HepG2 (cell line): ENCODE data around the gene NFYC. TPM values are rescaled to one million over a fixed set of nuclear protein-coding genes. Genes with fewer than 3 reads are reported as not detected.

Source experiments
- CC2D1A ChIP-seq: sonication (generic); formaldehyde crosslinking; IDR thresholded peaks from 2 replicates; pipeline ENCODE4 v1.8.1; 2023; ENCODE audit warnings: mild to moderate bottlenecking, missing genetic modification reagents
- CHD4 ChIP-seq: fragments of 200-600 bp; sonication (generic); IDR thresholded peaks from 2 replicates; pipeline ENCODE4 v1.7.0; 2017; ENCODE audit warnings: mild to moderate bottlenecking, low read length, borderline replicate concordance
- CREB1 ChIP-seq, 2 experiments: fragments of 450-650 bp in 1 of 2; IDR thresholded peaks; 2 replicates each; pipeline ENCODE4 v1.6.1; 2016 to 2017; ENCODE audit warnings: control low read depth in 1 of 2, mild to moderate bottlenecking in 1 of 2, missing compliant biosample characterization in 1 of 2, missing genetic modification characterization in 1 of 2
- CREB3 ChIP-seq: sonication (generic); formaldehyde crosslinking; IDR thresholded peaks from 2 replicates; pipeline ENCODE4 v1.5.0; 2020; ENCODE audit warnings: missing genetic modification reagents
- EED ChIP-seq: sonication (generic); formaldehyde crosslinking; IDR thresholded peaks from 2 replicates; pipeline ENCODE4 v1.5.0; 2020; ENCODE audit warnings: mild to moderate bottlenecking, missing genetic modification reagents
- FOXA3 ChIP-seq: IDR thresholded peaks from 2 replicates; pipeline ENCODE4 v1.6.1; 2016; ENCODE audit warnings: missing genetic modification reagents, missing compliant biosample characterization
- HDAC1 ChIP-seq: sonication (generic); formaldehyde crosslinking; IDR thresholded peaks from 2 replicates; pipeline ENCODE4 v1.5.1; 2020; ENCODE audit warnings: mild to moderate bottlenecking, missing genetic modification reagents
- HNRNPLL ChIP-seq: fragments of 200-400 bp; formaldehyde crosslinking; IDR thresholded peaks from 2 replicates; pipeline ENCODE4 v1.6.1; 2017; ENCODE audit warnings: mild to moderate bottlenecking, low read depth, low read length; ENCODE audit not compliant: poor library complexity, severe bottlenecking
- HOXA3 ChIP-seq: sonication (generic); formaldehyde crosslinking; IDR thresholded peaks from 2 replicates; pipeline ENCODE4 v1.5.0; 2020; ENCODE audit warnings: missing genetic modification reagents
- KAT8 ChIP-seq: IDR thresholded peaks from 2 replicates; pipeline ENCODE4 v1.6.1; 2016; ENCODE audit warnings: missing genetic modification reagents, missing compliant biosample characterization
- PBX2 ChIP-seq: IDR thresholded peaks from 2 replicates; pipeline ENCODE4 v1.6.1; 2016; ENCODE audit warnings: control low read depth
- POLR2G ChIP-seq: fragments of 200-400 bp; formaldehyde crosslinking; IDR thresholded peaks from 2 replicates; pipeline ENCODE4 v1.6.1; 2018; ENCODE audit warnings: mild to moderate bottlenecking, low read depth, low read length, moderate library complexity
- SRF ChIP-seq: IDR thresholded peaks from 2 replicates; pipeline ENCODE4 v1.6.1; 2011; ENCODE audit warnings: mild to moderate bottlenecking, low read depth, low read length, moderate library complexity
- SSRP1 ChIP-seq: IDR thresholded peaks from 2 replicates; pipeline ENCODE4 v1.6.1; 2016; ENCODE audit warnings: control low read depth
- TBX2 ChIP-seq: sonication (generic); formaldehyde crosslinking; IDR thresholded peaks from 2 replicates; pipeline ENCODE4 v1.5.0; 2020; ENCODE audit warnings: missing genetic modification reagents, mild to moderate bottlenecking, borderline replicate concordance
- ZNF224 ChIP-seq: sonication (generic); formaldehyde crosslinking; IDR thresholded peaks from 2 replicates; pipeline ENCODE4 v1.5.0; 2020; ENCODE audit warnings: mild to moderate bottlenecking, missing genetic modification reagents
- polyA plus RNA-seq, 8 experiments: library from polyadenylated mRNA; depleted of rRNA in 3 of 8; stranded (reverse) in 7 of 8; unstranded in 1 of 8; fragments of >200 nt; fragmentation: Illumina TruSeq in 4 of 8; extraction: Trizol in 4 of 8; gene quantifications; 2 replicates each; pipeline versions ENCODE4 v1.2.1 to v1.2.3, GENCODE V29; 2011 to 2016; ENCODE audit warnings: low read depth in 4 of 8, missing spikeins in 1 of 8, mixed read lengths in 1 of 8; ENCODE audit not compliant: insufficient read depth in 1 of 8
- total RNA-seq, 5 experiments: library from RNA; depleted of rRNA; stranded (reverse); fragments of >200 nt; fragmentation: Illumina TruSeq; extraction: Trizol; gene quantifications; 2 replicates each; pipeline ENCODE4 v1.2.3, GENCODE V29; 2016; ENCODE audit warnings: low read depth in 1 of 5
- TF ChIP-seq, protein P1 (sequence below): sonication (generic); formaldehyde crosslinking; IDR thresholded peaks from 2 replicates; pipeline ENCODE4 v1.4.0; 2020; ENCODE audit warnings: mild to moderate bottlenecking, low read depth, missing genetic modification reagents
- TF ChIP-seq, protein P2 (sequence below): IDR thresholded peaks from 2 replicates; pipeline ENCODE4 v1.6.1; 2012; ENCODE audit warnings: inconsistent platforms
- TF ChIP-seq, protein P3 (sequence below): sonication (generic); formaldehyde crosslinking; IDR thresholded peaks from 2 replicates; pipeline ENCODE4 v1.8.1; 2022; ENCODE audit warnings: low read depth, mild to moderate bottlenecking, missing genetic modification reagents
- TF ChIP-seq, protein P4 (sequence below): sonication (generic); formaldehyde crosslinking; IDR thresholded peaks from 2 replicates; pipeline ENCODE4 v1.5.1; 2020; ENCODE audit warnings: mild to moderate bottlenecking, missing genetic modification reagents, moderate library complexity

The NFYC gene
- total and polyA plus RNA-seq, 2 of the 13 experiments (the other 11 are each of a cell fraction or from before 2014, with no cell fraction given) = 33.9 to 73.7 TPM

DNA sequence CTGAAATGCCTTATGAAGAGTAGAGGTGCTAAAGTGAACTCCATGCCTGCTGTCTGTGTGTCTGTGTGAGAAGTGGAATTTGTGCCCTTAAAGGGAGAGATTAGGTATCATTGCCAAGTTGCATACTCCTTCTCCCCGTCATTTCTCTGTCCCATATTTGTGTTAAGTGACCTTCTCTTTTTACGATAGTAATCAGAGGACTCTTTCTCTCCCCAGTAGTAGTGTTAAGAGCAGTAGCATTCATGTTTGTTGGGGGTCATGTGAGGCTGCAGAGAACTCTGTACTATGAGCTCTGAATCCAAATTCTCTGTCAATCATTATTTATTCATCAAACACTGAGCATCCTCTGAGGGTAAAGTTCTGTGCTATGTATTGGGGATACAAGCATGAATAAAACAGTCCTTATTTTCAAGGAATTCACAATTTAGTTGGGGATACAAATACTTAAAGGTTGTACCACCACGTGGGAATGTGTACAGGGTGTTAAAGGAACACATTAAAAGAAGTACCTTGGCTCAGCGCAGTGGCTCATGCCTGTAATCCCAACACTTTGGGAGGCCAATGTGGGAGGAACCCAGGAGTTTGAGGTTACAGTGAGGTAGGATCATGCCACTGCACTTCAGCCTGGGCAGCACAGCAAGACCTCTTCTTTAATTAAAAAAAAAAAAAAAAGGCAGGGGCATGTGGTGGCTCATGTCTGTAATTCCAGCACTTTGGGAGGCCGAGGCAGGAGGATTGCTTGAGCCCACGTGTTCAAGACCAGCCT, 67.3 kb downstream of the NFYC start (continued):
- TF ChIP-seq PBX2 (CRISPR knock-in tag) (peak; percentile 57; the same call in 1 of the 2 replicates), SRF (peak; percentile 73), CC2D1A (no peak), EED (CRISPR knock-in tag) (no peak), SSRP1 (CRISPR knock-in tag) (peak; percentile 34; the same call in 1 of the 2 replicates), POLR2G (peak; percentile 8; the same call in 1 of the 2 replicates), CREB3 (CRISPR knock-in tag) (no peak), TBX2 (CRISPR knock-in tag) (peak; percentile 52; the same call in 1 of the 2 replicates), HOXA3 (peak; percentile 11; the same call in 1 of the 2 replicates), FOXA3 (peak; percentile 72), ZNF224 (CRISPR knock-in tag) (no peak), CREB1 (IDR thresholded peaks at IDR 0.05) (no peak), CREB1 (CRISPR knock-in tag; IDR thresholded peaks at IDR 0.05) (peak; percentile 86), HNRNPLL (no peak), HDAC1 (CRISPR knock-in tag) (peak; percentile 62), CHD4 (peak; percentile 86; the same call in 1 of the 2 replicates), KAT8 (CRISPR knock-in tag) (peak; percentile 38; the same call in 1 of the 2 replicates)
- TF ChIP-seq, protein P1, sequence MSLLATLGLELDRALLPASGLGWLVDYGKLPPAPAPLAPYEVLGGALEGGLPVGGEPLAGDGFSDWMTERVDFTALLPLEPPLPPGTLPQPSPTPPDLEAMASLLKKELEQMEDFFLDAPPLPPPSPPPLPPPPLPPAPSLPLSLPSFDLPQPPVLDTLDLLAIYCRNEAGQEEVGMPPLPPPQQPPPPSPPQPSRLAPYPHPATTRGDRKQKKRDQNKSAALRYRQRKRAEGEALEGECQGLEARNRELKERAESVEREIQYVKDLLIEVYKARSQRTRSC (CRISPR knock-in tag) = no peak
- TF ChIP-seq, protein P2, sequence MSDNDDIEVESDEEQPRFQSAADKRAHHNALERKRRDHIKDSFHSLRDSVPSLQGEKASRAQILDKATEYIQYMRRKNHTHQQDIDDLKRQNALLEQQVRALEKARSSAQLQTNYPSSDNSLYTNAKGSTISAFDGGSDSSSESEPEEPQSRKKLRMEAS = peak; percentile 76
- TF ChIP-seq, protein P3, sequence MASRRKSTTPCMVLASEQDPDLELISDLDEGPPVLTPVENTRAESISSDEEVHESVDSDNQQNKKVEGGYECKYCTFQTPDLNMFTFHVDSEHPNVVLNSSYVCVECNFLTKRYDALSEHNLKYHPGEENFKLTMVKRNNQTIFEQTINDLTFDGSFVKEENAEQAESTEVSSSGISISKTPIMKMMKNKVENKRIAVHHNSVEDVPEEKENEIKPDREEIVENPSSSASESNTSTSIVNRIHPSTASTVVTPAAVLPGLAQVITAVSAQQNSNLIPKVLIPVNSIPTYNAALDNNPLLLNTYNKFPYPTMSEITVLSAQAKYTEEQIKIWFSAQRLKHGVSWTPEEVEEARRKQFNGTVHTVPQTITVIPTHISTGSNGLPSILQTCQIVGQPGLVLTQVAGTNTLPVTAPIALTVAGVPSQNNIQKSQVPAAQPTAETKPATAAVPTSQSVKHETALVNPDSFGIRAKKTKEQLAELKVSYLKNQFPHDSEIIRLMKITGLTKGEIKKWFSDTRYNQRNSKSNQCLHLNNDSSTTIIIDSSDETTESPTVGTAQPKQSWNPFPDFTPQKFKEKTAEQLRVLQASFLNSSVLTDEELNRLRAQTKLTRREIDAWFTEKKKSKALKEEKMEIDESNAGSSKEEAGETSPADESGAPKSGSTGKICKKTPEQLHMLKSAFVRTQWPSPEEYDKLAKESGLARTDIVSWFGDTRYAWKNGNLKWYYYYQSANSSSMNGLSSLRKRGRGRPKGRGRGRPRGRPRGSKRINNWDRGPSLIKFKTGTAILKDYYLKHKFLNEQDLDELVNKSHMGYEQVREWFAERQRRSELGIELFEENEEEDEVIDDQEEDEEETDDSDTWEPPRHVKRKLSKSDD = no peak
- TF ChIP-seq, protein P4, sequence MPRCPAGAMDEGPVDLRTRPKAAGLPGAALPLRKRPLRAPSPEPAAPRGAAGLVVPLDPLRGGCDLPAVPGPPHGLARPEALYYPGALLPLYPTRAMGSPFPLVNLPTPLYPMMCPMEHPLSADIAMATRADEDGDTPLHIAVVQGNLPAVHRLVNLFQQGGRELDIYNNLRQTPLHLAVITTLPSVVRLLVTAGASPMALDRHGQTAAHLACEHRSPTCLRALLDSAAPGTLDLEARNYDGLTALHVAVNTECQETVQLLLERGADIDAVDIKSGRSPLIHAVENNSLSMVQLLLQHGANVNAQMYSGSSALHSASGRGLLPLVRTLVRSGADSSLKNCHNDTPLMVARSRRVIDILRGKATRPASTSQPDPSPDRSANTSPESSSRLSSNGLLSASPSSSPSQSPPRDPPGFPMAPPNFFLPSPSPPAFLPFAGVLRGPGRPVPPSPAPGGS = no peak
